Measurements from ENCODE around the gene ANKRD30B.
"Not testable (repeated sequence)": the region's sequence is repeated elsewhere in the genome, so short reads cannot be mapped to it uniquely, and the experiment has no call there.

Gene ANKRD30B

DNA sequence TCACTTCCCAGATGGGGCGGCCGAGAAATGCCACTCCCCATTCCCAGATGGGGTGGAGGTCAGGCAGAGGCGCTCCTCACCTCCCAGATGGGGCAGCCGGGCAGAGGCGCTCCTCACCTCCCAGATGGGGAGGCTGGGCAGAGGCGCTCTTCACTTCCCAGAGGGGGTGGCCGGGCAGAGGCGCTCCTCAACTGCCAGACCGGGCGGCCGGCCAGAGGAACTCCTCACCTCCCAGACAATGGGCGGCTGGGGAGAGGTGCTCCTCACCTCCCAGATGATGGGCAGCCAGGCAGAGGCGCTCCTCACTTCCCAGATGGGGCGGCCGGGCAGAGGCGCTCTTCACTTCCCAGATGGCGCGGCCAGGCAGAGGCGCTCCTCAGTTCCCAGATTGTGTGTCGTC lies 108.3 kb downstream of the ANKRD30B start:
- DNase-seq (ENCODE audit: low read depth in 2 of 2), result not testable (repeated sequence)

DNA sequence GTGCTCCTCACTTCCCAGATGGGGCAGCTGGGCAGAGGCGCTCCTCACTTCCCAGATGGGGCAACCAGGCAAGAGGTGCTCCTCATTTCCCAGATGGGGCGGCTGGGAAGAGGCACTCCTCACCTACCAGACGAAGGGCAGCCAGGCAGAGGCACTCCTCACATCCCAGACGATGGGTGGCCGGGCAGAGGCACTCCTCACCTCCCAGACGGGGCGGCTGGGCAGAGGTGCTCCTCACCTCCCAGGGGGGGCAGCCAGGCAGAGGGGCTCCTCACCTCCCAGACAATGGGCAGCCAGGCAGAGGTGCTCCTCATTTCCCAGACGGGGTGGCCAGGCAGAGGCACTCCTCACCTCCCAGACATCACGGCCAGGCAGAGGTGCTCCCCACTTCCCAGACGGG lies 110.5 kb downstream of the ANKRD30B start:
- not testable (repeated sequence) for DNase-seq (ENCODE audit: low read depth in 2 of 2)

DNA sequence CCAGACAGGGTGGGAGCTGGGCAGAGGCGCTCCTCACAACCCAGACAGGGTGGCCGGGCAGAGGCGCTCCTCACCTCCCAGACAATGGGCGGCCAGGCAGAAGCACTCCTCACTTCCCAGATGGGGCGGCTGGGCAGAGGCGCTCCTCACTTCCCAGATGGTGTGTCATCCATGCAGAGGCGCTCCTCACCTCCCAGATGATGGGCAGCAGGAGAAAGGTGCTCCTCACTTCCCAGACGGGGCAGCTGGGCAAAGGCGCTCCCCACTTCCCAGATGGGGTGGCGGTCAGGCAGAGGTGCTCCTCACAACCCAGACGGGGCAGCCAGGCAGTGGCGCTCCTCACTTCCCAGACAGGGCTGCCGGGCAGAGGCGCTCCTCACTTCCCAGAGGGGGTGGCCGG lies 112.0 kb downstream of the ANKRD30B start:
- not testable (repeated sequence) for DNase-seq (ENCODE audit: low read depth in 2 of 2)

DNA sequence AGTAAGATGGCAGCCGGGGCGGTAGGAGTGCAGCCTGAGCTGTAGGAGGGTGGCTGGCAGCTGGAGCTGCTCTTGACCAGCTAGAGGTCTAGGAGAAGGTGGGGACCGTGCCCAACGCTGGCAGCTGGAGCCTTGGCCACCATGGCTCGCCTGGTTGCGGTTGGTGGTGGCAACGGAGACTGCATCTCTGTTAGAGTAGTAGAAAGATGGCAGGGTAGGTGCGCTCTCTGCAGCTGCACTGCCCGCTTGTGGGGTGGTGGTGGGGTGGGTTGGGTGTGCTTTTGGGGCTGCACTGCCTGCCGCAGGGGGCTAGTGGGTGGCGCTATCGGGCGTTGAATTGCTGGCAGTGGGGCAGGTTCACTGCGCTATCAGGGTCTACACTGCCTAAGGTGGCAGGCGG lies 118.5 kb downstream of the ANKRD30B start:
- not testable (repeated sequence) for DNase-seq (ENCODE audit: low read depth in 2 of 2)

DNA sequence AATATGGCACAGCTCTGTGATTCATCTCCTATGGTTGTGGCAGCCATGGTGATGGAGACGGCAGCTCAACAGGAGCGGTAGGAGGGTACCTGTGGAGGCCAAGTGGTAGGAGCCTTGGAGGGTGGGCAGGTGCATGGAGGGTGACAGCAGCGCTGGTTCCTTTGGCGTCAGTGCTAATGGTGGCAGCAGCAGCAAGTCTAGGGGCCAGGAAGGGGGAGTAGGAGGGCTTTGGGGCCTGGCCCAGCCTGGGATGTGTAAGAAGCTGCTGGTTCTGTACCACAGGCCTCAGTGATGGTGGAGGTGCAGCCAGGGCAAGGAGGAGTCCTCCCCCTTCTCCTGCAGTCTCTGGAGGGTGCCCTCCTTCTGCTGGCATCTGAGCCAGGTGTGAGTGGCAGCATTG lies 120.0 kb downstream of the ANKRD30B start:
- not testable (repeated sequence) for DNase-seq (ENCODE audit: low read depth in 2 of 2)

DNA sequence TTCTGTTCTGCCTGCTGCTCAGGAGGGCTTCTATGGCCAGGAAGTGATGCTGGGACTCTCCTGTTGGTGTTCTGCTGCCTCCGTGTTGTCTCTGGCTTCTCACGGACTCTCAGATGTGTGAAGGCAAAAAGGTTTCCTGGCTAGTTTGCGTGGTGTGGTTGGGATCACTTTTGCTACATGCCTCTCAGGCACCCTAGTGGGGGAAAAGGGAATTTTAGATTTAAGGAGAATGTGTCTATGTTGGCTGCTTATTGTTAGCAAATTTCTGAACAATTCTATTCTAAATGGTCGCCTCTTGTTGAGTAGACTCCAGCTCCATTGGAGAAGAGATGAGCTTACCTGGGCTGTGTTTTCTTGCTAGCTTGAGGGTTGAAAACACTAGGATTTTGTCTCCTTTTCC lies 120.9 kb downstream of the ANKRD30B start:
- DNase-seq (ENCODE audit: low read depth in 2 of 2), result not testable (repeated sequence)

DNA sequence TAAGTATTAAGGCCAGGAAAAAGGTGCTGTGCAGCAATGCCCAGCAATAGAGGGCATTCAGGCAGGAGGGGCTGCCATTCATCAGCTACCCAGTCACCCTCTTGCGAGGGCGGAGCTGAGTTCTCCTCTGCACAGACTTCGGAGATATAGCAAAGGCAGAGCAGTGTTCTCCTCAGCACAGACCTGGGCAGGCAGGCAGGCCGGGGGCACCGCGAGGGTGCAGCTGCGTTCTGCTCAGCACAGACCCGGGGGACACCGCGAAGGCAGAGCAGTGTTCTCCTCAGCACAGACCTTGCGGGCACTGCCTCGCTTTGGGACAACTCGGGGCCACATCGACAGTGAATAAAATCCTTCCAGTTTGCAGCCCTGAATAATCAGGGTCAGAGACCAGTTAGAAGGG lies 130.9 kb downstream of the ANKRD30B start:
- not testable (repeated sequence) for DNase-seq (ENCODE audit: low read depth in 2 of 2)

DNA sequence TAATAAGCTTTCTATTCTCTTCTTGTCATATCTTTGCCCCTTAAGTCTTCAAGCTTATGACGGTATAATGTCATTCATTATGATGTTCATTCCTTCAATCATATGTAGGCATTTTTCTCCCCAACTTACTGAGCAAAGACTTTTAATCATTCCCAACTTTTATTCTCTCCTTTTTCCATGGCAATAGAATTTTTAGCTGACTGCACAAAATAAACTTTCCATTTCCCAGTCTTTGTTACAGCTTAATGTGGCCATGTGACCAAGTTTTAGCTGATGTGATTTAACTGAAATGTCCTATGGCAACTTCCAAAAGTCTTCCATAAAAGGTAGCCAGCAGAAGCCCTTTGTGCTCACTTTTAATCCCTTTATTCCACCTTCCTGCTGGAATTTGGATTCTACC lies 152.5 kb downstream of the ANKRD30B start:
- DNase-seq (ENCODE audit: low read depth in 2 of 2), result no peak

Data from stimulated activated CD8-positive, alpha-beta memory T cell treated with anti-CD3 and anti-CD28 coated beads, Interleukin-7, amount 100 ng/mL, for 4 hours (primary cell).